H1 (cell line): Measurements from ENCODE around the gene AVPI1. TPM values are rescaled to one million over a fixed set of nuclear protein-coding genes. Genes with fewer than 3 reads are reported as not detected.

Experiments used
- BCL11A ChIP-seq, 2 experiments: IDR thresholded peaks; one replicate each; pipeline ENCODE4 v1.6.1; 2011; ENCODE audit warnings: low read depth in 2 of 2, low read length in 2 of 2, mild to moderate bottlenecking in 2 of 2
- MAFK ChIP-seq: IDR thresholded peaks from 2 replicates; pipeline ENCODE4 v1.6.1; 2012; ENCODE audit warnings: low read depth, mild to moderate bottlenecking, improper control_type of control experiment, low read length
- RBBP5 ChIP-seq: IDR thresholded peaks from 2 replicates; pipeline ENCODE4 v1.7.1; 2012; ENCODE audit warnings: low read depth, mild to moderate bottlenecking, inconsistent platforms, low read length, moderate library complexity, borderline replicate concordance
- TAF1 ChIP-seq: IDR thresholded peaks from 2 replicates; pipeline ENCODE4 v1.6.1; 2011; ENCODE audit warnings: mild to moderate bottlenecking, low read depth, low read length
- polyA plus RNA-seq, 7 experiments: library from polyadenylated mRNA; depleted of rRNA in 3 of 7; stranded (reverse) in 5 of 7; unstranded in 2 of 7; fragments of >200 nt in 5 of 7; fragments of 200-250 nt in 2 of 7; gene quantifications; 1 replicate in 5 of 7; 2 replicates in 1 of 7; 4 replicates in 1 of 7; pipeline versions ENCODE4 v1.2.1 to v1.2.3, GENCODE V29; 2011 to 2013; ENCODE audit warnings: missing spikeins in 2 of 7, mixed read lengths in 2 of 7
- total RNA-seq: library from RNA; stranded (reverse); fragmentation: NEBNext Ultra II Directional; extraction: Animal tissue kit (Norgen Biotek cat#: 25700); gene quantifications from 2 replicates; pipeline ENCODE4 v1.2.1, GENCODE V29; 2021

The AVPI1 gene
- total and polyA plus RNA-seq, 2 of the 8 experiments (the other 6 are each of a cell fraction or from before 2014, with no cell fraction given): 9.0 to 13.5 TPM

GRCh38 chr10:97647556-97647955, 39.5 kb downstream of the AVPI1 start (continued):
- TF ChIP-seq TAF1 (no peak), MAFK (no peak), RBBP5 (no peak), BCL11A (IDR thresholded peaks at IDR 0.05; ENCODE audit: low read depth in 2 of 2, low read length in 2 of 2) (no peak)
